Activated B cell treated with CpG ODN at 0.5 μM for 24 hours (primary cell): Measurements from ENCODE around the gene SEZ6L. TPM values are rescaled to one million over a fixed set of nuclear protein-coding genes. Genes with fewer than 3 reads are reported as not detected.

Experiments
- ATAC-seq: fragments of 200-7000 bp; cut with Tn5 transposase; one replicate; pipeline ENCODE4 v1.10.0; 2021; ENCODE audit warnings: low read depth, mild to moderate bottlenecking, moderate library complexity
- CTCF ChIA-PET: fragments of 350-600 bp; sonication (Branson Sonifier 250); formaldehyde crosslinking; loops from one replicate; lab custom pipeline; 2021; ENCODE audit warnings: antibody characterized with exemption; lab: Charles Lee
- POLR2A ChIA-PET: fragments of 350-600 bp; sonication (Branson Sonifier 250); formaldehyde crosslinking; loops from one replicate; lab custom pipeline; 2021; ENCODE audit warnings: antibody characterized with exemption; lab: Charles Lee
- DNase-seq: peaks from one replicate; pipeline ENCODE4 v3.0.0; 2022
- H3K27ac Mint-ChIP-seq: one replicate; pipeline ENCODE4 v1.8.0; 2020; ENCODE audit warnings: mixed read lengths
- H3K27me3 Mint-ChIP-seq: one replicate; pipeline ENCODE4 v1.8.0; 2021; ENCODE audit warnings: mixed read lengths
- H3K36me3 Mint-ChIP-seq: one replicate; pipeline ENCODE4 v1.8.0; 2021; ENCODE audit warnings: low read depth, mixed read lengths
- H3K4me1 Mint-ChIP-seq: one replicate; pipeline ENCODE4 v1.8.0; 2021; ENCODE audit warnings: mixed read lengths
- H3K4me3 Mint-ChIP-seq: one replicate; pipeline ENCODE4 v1.8.0; 2020; ENCODE audit warnings: mild to moderate bottlenecking, mixed read lengths
- H3K9me3 Mint-ChIP-seq: one replicate; pipeline ENCODE4 v1.8.0; 2020; ENCODE audit warnings: mixed read lengths
- CTCF ChIP-seq: fragments of 200-600 bp; IDR thresholded peaks from one replicate; pipeline ENCODE4 v1.8.0; 2022; ENCODE audit warnings: antibody characterized with exemption, mild to moderate bottlenecking
- intact Hi-C: fragments of 100-400 bp; cut with micrococcal nuclease; formaldehyde crosslinking; loops from one replicate; pipeline ENCODE4 v1.15.1; 2024
- total RNA-seq: library from RNA; stranded (reverse); gene quantifications from 2 replicates; pipeline ENCODE4 v1.2.3, GENCODE V29; 2022

Gene SEZ6L
- total RNA-seq, 1 donor from 2014 or later, result not detected

GRCh38 chr22:26377170-26377830 lies 208.0 kb downstream of the SEZ6L start:
- DNase-seq (no peak), ATAC-seq (no peak)
- ChIA-PET CTCF (interaction anchor here (0.9 to 1.4 kb wide), 3 partner anchors 13 to 84 kb away, joined by 3 to 10 read pairs (median 4); no protein-coding TSS in a partner anchor), POLR2A (interaction anchor here (0.5 kb wide), 1 partner anchor 53 kb away, joined by 5 read pairs; no protein-coding TSS in a partner anchor)
- Mint-ChIP-seq H3K36me3 (no peaks in the 10 kb centered on the region), H3K9me3 (peaks cover 4% of the 10 kb centered on the region), H3K4me3 (no peak overlapping the region), H3K4me1 (peaks cover 3% of the 10 kb centered on the region), H3K27ac (no peak overlapping the region), H3K27me3 (peaks cover 54% of the 10 kb centered on the region)
- intact Hi-C loops, result no loop called here
- TF ChIP-seq CTCF, result no peak

DNA sequence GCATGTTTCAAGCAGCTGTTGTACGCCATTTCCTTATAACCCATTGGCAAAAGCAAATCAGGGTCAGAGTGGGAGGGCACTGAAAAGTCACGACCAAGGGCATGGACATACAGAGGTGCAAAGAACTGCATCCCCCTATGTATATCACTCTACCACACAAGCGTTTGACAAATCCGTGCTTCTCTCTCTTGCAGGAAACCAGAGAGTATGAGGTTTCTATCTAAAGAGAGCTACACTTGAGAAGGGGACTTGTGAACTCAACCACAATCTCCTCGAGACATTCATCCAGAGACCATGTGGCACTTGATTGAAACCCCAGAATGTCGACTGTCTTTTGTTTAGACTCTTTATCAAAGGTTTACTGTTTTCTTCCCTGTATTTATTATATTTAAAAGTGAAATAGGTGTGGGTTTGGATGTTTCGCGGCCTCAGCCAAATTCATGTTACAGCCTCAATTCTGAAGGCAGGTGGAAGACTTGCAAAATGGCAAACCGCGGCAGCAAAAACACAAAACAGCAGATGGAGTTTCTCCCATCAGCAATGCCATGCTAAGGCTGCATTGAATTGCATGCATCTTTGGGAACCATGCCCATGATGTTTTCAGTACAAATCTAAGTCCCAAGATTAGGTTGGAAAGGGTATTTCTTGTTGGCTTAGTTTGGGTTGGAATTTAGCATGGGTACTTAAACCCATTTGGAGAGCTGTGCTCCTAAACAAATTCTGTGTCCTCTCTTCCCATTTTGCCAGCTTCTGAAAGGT lies 211.0 kb downstream of the SEZ6L start:
- CTCF ChIA-PET, result interaction anchor here (1.0 to 1.2 kb wide), 2 partner anchors 16 to 20 kb away, joined by 3 to 4 read pairs; no protein-coding TSS in a partner anchor
- Mint-ChIP-seq H3K36me3 (no peaks in the 10 kb centered on the region), H3K27me3 (peaks cover 38% of the 10 kb centered on the region), H3K4me3 (no peak overlapping the region), H3K27ac (no peak overlapping the region), H3K4me1 (peaks cover 3% of the 10 kb centered on the region), H3K9me3 (peaks cover 4% of the 10 kb centered on the region)
- DNase-seq, result no peak
- ATAC-seq, result no peak
- TF ChIP-seq CTCF, result no peak
- POLR2A ChIA-PET, result no interaction called here
- intact Hi-C loops, result no loop called here

DNA sequence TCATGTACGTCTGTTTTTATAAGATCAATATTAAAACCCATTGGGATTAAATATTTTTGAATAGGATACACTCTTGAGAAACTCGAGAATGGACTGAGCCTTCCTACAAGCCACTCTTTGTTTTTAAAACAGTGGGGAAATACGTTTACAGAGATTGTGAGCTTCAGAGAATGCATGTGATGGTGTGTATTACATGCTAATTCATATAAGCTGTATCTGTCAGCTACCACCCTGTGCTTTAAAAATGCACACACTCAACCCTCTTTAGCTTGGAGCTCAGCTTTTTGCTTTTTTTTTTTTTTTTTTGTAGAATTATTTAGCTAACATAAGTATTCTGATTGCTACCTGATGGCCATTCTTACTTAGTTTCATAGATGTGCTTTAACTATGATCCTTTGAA lies 213.5 kb downstream of the SEZ6L start:
- no peak for TF ChIP-seq CTCF
- H3K4me3 Mint-ChIP-seq, result no peak overlapping the region
- no peak overlapping the region for H3K27ac Mint-ChIP-seq
- peaks cover 26% of the 10 kb centered on the region for H3K27me3 Mint-ChIP-seq
- CTCF ChIA-PET, result no interaction called here
- POLR2A ChIA-PET, result no interaction called here
- H3K4me1 Mint-ChIP-seq, result no peaks in the 10 kb centered on the region
- H3K9me3 Mint-ChIP-seq, result peaks cover 4% of the 10 kb centered on the region
- H3K36me3 Mint-ChIP-seq, result no peaks in the 10 kb centered on the region
- ATAC-seq (no peak), DNase-seq (no peak)
- intact Hi-C loops, result no loop called here

GRCh38 chr22:26383968-26384556 lies 214.8 kb downstream of the SEZ6L start:
- no peaks in the 10 kb centered on the region for H3K36me3 Mint-ChIP-seq
- DNase-seq, result no peak
- no peak for TF ChIP-seq CTCF
- no peaks in the 10 kb centered on the region for H3K4me1 Mint-ChIP-seq
- no peak overlapping the region for H3K27ac Mint-ChIP-seq
- no peaks in the 10 kb centered on the region for H3K9me3 Mint-ChIP-seq
- H3K4me3 Mint-ChIP-seq, result no peak overlapping the region
- peaks cover 28% of the 10 kb centered on the region for H3K27me3 Mint-ChIP-seq
- ATAC-seq, result no peak
- intact Hi-C loops, result no loop called here
- POLR2A ChIA-PET, result no interaction called here
- CTCF ChIA-PET, result interaction anchor here (0.8 kb wide), 1 partner anchor 23 kb away, joined by 4 read pairs; no protein-coding TSS in a partner anchor

GRCh38 chr22:26385164-26385563 lies 215.9 kb downstream of the SEZ6L start:
- H3K36me3 Mint-ChIP-seq, result no peaks in the 10 kb centered on the region
- ATAC-seq (no peak), DNase-seq (no peak)
- H3K4me1 Mint-ChIP-seq, result no peaks in the 10 kb centered on the region
- H3K27me3 Mint-ChIP-seq, result peaks cover 22% of the 10 kb centered on the region
- H3K4me3 Mint-ChIP-seq, result no peak overlapping the region
- intact Hi-C loops, result no loop called here
- ChIA-PET CTCF (interaction anchor here (0.6 kb wide), 1 partner anchor 21 kb away, joined by 3 read pairs; no protein-coding TSS in a partner anchor), POLR2A (no interaction called here)
- H3K27ac Mint-ChIP-seq, result no peak overlapping the region
- no peaks in the 10 kb centered on the region for H3K9me3 Mint-ChIP-seq
- no peak for TF ChIP-seq CTCF
